Epidermal melanocyte (primary cell): ENCODE results near the gene ARL8A.
"Not testable (repeated sequence)": the region's sequence is repeated elsewhere in the genome, so short reads cannot be mapped to it uniquely, and the experiment has no call there.

Experiments
- DNase-seq: peaks from one replicate; pipeline ENCODE4 v3.0.0; 2011; ENCODE audit warnings: low spot score; ENCODE audit not compliant: insufficient read length

ARL8A gene

GRCh38 chr1:202144402-202145067, at the start of gene ARL8A:
Gene ARL8A, minus strand, starts transcription at chr1:202144737. Its CDS starts 165 bp downstream, at chr1:202144572.
- peak; percentile 76 for DNase-seq

DNA sequence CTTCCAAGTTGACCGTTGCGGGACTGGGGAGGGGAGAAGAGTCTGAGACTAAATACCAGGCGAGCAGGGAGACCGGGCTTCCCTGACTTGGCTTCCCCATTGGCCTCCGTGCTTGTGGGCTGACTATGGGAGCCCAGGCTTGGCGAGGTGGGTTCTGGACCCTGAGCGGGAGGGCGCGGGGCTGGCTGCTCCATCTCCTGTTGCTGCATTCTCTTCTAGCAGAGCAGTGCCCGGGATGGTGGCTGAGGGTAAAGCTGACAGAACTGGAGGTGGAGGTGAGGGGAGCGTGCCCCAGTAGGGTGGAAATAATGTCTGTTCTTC, 49.8 kb upstream of the ARL8A start:
- no peak for DNase-seq

DNA sequence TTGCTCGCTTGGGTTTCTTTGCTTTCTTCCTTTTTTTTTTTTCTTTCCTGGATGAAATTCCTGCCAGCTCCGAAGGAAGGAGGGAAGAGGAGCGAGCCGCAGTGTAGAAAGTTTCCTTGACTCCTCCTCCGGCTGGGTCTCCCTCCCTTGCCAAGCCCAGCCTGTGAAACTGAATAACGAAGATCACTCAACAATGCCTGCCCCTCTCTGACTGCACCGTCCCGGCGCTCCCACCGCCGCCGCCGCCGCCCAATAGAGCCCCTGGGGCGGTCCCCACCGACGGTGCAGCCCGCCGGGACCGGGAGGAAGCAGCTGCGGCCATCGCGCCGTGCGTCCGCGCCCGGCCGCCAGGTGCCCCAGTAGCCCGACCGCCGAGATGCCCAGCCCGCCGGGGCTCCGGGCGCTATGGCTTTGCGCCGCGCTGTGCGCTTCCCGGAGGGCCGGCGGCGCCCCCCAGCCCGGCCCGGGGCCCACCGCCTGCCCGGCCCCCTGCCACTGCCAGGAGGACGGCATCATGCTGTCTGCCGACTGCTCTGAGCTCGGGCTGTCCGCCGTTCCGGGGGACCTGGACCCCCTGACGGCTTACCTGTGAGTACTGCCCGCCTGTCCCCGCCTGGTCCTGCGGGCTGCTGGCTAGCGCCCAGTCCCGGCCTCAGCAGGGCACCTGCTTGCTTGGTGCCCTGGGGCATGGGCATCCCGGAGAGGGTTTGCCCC, 49.2 kb upstream of the ARL8A start, which contains the start of gene LGR6:
Gene LGR6 (plus strand): TSS at position 186 of the 714 bp plus-strand sequence. CDS start 191 bp downstream, at position 377.
- peak; percentile 10 for DNase-seq

- peak; percentile 43 for DNase-seq
Measured at GRCh38 chr1:202192770-202193613, 48.5 kb upstream of the ARL8A start.

DNA sequence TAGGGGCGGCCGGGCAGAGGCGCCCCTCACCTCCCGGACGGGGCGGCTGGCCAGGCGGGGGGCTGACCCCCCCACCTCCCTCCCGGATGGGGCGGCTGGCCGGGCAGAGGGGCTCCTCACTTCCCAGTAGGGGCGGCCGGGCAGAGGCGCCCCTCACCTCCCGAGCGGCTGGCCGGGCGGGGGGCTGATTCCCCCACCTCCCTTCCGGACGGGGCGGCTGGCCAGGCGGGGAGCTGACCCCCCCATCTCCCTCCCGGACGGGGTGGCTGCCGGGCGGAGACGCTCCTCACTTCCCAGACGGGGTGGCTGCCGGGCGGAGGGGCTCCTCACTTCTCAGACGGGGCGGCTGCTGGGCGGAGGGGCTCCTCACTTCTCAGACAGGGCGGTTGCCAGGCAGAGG, 46.9 kb upstream of the ARL8A start:
- DNase-seq = not testable (repeated sequence)

- DNase-seq = no peak
Measured at GRCh38 chr1:202189918-202190715, 45.6 kb upstream of the ARL8A start.

- DNase-seq = peak; percentile 57
Measured at GRCh38 chr1:202189001-202189790, 44.7 kb upstream of the ARL8A start.

- no peak for DNase-seq
Measured at GRCh38 chr1:202187697-202188407, 43.3 kb upstream of the ARL8A start.

GRCh38 chr1:202187041-202187671, 42.6 kb upstream of the ARL8A start:
- DNase-seq = no peak

DNA sequence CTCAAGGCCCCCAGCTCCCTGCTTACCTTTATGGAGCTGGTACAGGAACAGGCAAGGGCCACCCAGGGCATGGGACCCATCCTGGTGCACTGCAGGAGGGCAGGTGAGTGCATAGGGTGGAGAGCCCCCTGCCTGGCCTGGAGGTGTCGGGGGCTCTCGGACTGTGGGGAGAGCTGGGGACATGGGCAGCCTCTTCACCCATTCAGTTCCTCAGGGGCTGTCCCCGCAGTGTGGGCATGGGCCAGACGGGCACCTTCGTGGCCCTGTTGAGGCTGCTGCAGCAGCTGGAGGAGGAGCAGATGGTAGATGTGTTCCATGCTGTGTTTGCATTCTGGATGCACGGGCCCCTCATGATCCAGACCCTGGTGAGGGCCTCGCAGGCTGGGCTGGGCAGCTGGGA, 41.8 kb upstream of the ARL8A start:
- DNase-seq = no peak

GRCh38 chr1:202184750-202185460, 40.4 kb upstream of the ARL8A start:
- DNase-seq = peak; percentile 77

DNA sequence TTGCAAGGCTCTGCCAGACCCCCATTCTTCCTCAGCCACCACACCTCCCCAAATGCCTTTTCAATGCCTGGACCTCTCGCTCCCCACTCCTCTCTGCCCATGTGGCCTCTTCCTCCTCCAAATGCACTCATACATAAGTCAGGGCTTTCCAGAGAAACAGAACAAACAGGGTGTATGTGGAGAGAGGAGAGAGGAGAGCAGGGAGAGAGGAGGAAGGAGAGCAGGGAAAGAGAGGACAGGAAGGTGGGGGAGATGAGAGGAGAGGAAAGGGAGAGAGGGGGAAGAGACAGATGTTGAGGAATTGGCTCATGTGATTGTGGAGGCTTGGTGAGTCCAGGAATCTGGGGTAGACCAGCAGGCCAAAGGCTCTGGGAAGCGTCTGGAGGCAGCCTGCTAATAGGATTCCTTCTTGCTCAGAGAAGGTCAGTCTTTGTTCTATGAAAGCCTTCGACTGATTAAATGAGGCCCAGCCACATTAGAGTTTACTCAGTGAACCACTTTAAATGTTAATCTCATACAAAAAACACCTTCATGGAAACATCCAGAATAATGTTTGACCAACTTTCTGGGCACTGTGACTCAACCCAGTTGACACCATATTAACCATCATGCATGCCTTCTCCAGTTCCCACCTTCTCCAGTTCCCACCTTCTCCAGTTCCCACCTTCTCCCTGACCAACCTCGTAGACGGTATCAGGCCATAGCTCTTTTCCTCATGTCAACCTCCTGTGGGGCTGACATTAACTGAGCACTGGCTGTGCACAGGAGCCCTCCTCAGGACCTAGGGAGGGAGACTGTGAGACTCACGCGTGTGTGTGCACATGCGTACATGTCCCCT, 37.7 kb upstream of the ARL8A start:
- no peak for DNase-seq

GRCh38 chr1:202181586-202181985, 37.0 kb upstream of the ARL8A start:
- no peak for DNase-seq

- DNase-seq = not testable (repeated sequence)
Measured at GRCh38 chr1:202180751-202181139, 36.2 kb upstream of the ARL8A start.

DNA sequence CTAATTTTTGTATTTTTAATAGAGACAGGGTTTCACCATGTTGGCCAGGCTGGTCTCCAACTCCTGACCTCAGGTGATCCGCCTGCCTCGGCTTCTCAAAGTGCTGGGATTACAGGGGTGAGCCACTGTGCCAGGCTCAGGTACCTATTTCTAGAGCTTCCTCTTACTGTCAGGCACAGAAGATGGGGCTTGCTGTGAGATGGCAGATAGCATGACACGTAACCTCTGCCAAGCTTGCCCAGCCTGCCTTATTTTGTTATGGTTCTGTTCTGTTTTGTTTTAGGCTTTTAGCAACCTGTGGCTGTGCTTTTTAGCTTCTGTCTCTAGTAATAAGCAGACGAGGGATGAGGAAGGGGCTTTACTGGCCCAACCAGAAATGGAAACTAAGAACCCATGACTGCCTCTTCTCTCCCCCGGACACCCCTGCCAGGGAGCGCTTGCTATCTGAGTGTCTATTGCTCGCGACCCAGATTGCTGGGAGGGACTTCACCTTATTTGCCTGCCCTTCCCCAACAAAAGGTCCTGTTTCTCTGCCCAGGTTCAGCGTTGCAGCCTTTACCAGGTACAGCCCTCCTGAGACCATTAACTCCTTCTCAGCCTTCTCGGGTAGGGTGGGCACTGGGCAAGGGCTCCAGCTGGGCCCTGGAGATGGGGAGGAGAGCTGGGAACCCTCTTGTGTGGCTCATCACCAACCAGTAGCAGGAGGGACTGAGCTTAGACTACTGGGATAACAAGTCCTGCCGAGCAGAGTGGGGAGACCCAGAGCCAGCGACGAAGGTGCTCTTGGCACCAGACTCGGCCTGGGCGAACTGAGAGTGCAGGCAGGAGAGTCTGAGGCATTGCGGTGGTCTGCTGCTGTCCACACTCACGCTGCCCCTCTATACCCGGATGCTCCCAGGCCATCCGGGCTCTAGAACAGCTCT, 35.6 kb upstream of the ARL8A start:
- DNase-seq = no peak
